Uterus (tissue), 4 donors: Measurements from ENCODE around the gene MRPL54. TPM values are rescaled to one million over a fixed set of nuclear protein-coding genes. Genes with fewer than 3 reads are reported as not detected.

Experiments
- DNase-seq, 2 donors: peaks; one replicate each; pipeline ENCODE4 v3.0.0-alpha.2; 2019 to 2020
- H3K27ac ChIP-seq, 2 donors: fragments of 200-600 bp; sonication (generic); 1 replicate in 1 of 2; 2 replicates in 1 of 2; pipeline ENCODE4 v1.5.1; 2016 to 2018
- H3K27me3 ChIP-seq, 2 donors: fragments of 200-600 bp; sonication (generic); one replicate each; pipeline ENCODE4 v1.5.1; 2018 to 2019; ENCODE audit warnings: control low read depth in 1 of 2
- H3K36me3 ChIP-seq, 2 donors: fragments of 200-600 bp; sonication (generic); one replicate each; pipeline ENCODE4 v1.5.1; 2019; ENCODE audit warnings: control low read depth in 1 of 2
- H3K4me1 ChIP-seq, 2 donors: fragments of 200-600 bp; sonication (generic); one replicate each; pipeline ENCODE4 v1.5.1; 2018 to 2019; ENCODE audit warnings: control low read depth in 1 of 2
- H3K4me3 ChIP-seq, 2 donors: fragments of 200-600 bp; sonication (generic); 1 replicate in 1 of 2; 2 replicates in 1 of 2; pipeline ENCODE4 v1.5.1; 2018 to 2019; ENCODE audit warnings: mild to moderate bottlenecking in 1 of 2
- H3K9me3 ChIP-seq, 2 donors: fragments of 200-600 bp; sonication (generic); one replicate each; pipeline ENCODE4 v1.5.1; 2019; ENCODE audit warnings: control low read depth in 1 of 2
- CTCF ChIP-seq, 4 experiments: fragments of 200-600 bp in 2 of 4; fragments of 450-650 bp in 2 of 4; sonication (generic) in 2 of 4; IDR thresholded peaks; one replicate each; pipeline ENCODE4 v1.5.1; 2016 to 2019; ENCODE audit warnings: antibody characterized with exemption in 4 of 4, mild to moderate bottlenecking in 2 of 4, moderate library complexity in 1 of 4
- POLR2A ChIP-seq, 2 donors: fragments of 450-650 bp; IDR thresholded peaks; one replicate each; pipeline ENCODE4 v1.6.1; 2016; ENCODE audit warnings: antibody characterized with exemption in 2 of 2, mild to moderate bottlenecking in 1 of 2, moderate library complexity in 1 of 2
- intact Hi-C: fragments of 100-400 bp; cut with DNase I; formaldehyde crosslinking; loops from one replicate; pipeline ENCODE4 v1.15.1; 2023; ENCODE audit warnings: low total_unique reads
- total RNA-seq, 4 donors: library from RNA; depleted of rRNA in 3 of 4; stranded (reverse); fragments of >200 nt in 3 of 4; gene quantifications; one replicate each; pipeline versions ENCODE4 v1.1.0 to v1.2.4, GENCODE V29; 2014 to 2023
- donor health status: DM: yes; HTN: yes; CAD: no.

MRPL54 gene
- total RNA-seq, 4 donors from 2014 or later = 14.4 to 196 (median 40.0) TPM

GRCh38 chr19:3774621-3775373 lies 12.3 kb downstream of the MRPL54 start:
- intact Hi-C loops = no loop called here
- H3K9me3 ChIP-seq = no peaks in the 10 kb centered on the region
- no peak overlapping the region for H3K4me3 ChIP-seq
- H3K4me1 ChIP-seq = no peaks in the 10 kb centered on the region
- H3K27ac ChIP-seq = no peak overlapping the region
- no peak for DNase-seq
- TF ChIP-seq POLR2A (IDR thresholded peaks at IDR 0.05) = no peak
- no peak for TF ChIP-seq CTCF (IDR thresholded peaks at IDR 0.05)
- no peaks in the 10 kb centered on the region for H3K36me3 ChIP-seq
- H3K27me3 ChIP-seq = no peaks in the 10 kb centered on the region

- H3K27me3 ChIP-seq = no peaks in the 10 kb centered on the region
- no peak overlapping the region for H3K27ac ChIP-seq
- H3K4me1 ChIP-seq = no peaks in the 10 kb centered on the region
- H3K36me3 ChIP-seq = no peaks in the 10 kb centered on the region
- H3K4me3 ChIP-seq = no peak overlapping the region
- intact Hi-C loops = no loop called here
- H3K9me3 ChIP-seq = no peaks in the 10 kb centered on the region
- TF ChIP-seq CTCF (IDR thresholded peaks at IDR 0.05) = no peak
- TF ChIP-seq POLR2A (IDR thresholded peaks at IDR 0.05) = no peak
- DNase-seq = no peak
Observed at GRCh38 chr19:3775374-3775711, 12.9 kb downstream of the MRPL54 start.

- Histone ChIP-seq H3K4me1 (no peaks in the 10 kb centered on the region), H3K27me3 (no peaks in the 10 kb centered on the region), H3K4me3 (no peak overlapping the region), H3K36me3 (no peaks in the 10 kb centered on the region), H3K27ac (no peak overlapping the region), H3K9me3 (no peaks in the 10 kb centered on the region)
- intact Hi-C loops = no loop called here
- DNase-seq = no peak
- no peak for TF ChIP-seq POLR2A (IDR thresholded peaks at IDR 0.05)
- TF ChIP-seq CTCF (IDR thresholded peaks at IDR 0.05) = no peak
Observed at GRCh38 chr19:3775831-3776230, 13.3 kb downstream of the MRPL54 start.

- no peak overlapping the region for H3K27ac ChIP-seq
Observed at GRCh38 chr19:3776479-3777040, 14.1 kb downstream of the MRPL54 start.

More at GRCh38 chr19:3776479-3777040, 14.1 kb downstream of the MRPL54 start:
- DNase-seq = no peak
- no peaks in the 10 kb centered on the region for H3K4me1 ChIP-seq
- TF ChIP-seq CTCF (IDR thresholded peaks at IDR 0.05) (no peak), POLR2A (IDR thresholded peaks at IDR 0.05) (no peak)
- no peaks in the 10 kb centered on the region for H3K36me3 ChIP-seq
- intact Hi-C loops = no loop called here
- peaks cover 0 to 4% of the 10 kb centered on the region in 2 donors for H3K9me3 ChIP-seq
- no peaks in the 10 kb centered on the region for H3K27me3 ChIP-seq
- no peak overlapping the region for H3K4me3 ChIP-seq
